Smooth muscle cell (in vitro differentiated cells): ENCODE measurements around the gene MILR1. TPM values are rescaled to one million over a fixed set of nuclear protein-coding genes. Genes with fewer than 3 reads are reported as not detected.
A peak's percentile ranks its signal among the peaks of the same experiment; 100 is the strongest.

Experiments used
- DNase-seq: peaks from one replicate; lab custom pipeline; 2025; ENCODE audit not compliant: unreplicated experiment; lab: John Stamatoyannopoulos, UW
- H2AFZ ChIP-seq: fragments of 200-600 bp; sonication (generic); 2 replicates; pipeline ENCODE4 v1.6.0; 2016; ENCODE audit warnings: antibody characterized with exemption, low read depth, mild to moderate bottlenecking
- H3F3A ChIP-seq: fragments of 200-600 bp; sonication (generic); 2 replicates; pipeline ENCODE4 v1.6.0; 2017; ENCODE audit warnings: antibody characterized with exemption, low read depth
- H3K27ac ChIP-seq: fragments of 200-600 bp; sonication (generic); 2 replicates; pipeline ENCODE4 v1.5.1; 2016; ENCODE audit warnings: low read depth, mild to moderate bottlenecking
- H3K27me3 ChIP-seq: fragments of 200-600 bp; sonication (generic); 2 replicates; pipeline ENCODE4 v1.6.1; 2016; ENCODE audit warnings: low read depth, mild to moderate bottlenecking
- H3K36me3 ChIP-seq: fragments of 200-600 bp; sonication (generic); 2 replicates; pipeline ENCODE4 v1.5.1; 2016; ENCODE audit warnings: low read depth
- H3K4me1 ChIP-seq: fragments of 200-600 bp; sonication (generic); 2 replicates; pipeline ENCODE4 v1.5.1; 2016; ENCODE audit warnings: low read depth
- H3K4me2 ChIP-seq: fragments of 200-600 bp; sonication (generic); 2 replicates; pipeline ENCODE4 v1.6.0; 2016; ENCODE audit warnings: mild to moderate bottlenecking
- H3K4me3 ChIP-seq: fragments of 200-600 bp; sonication (generic); 2 replicates; pipeline ENCODE4 v1.5.1; 2016; ENCODE audit warnings: mild to moderate bottlenecking
- H3K79me2 ChIP-seq: fragments of 200-600 bp; sonication (generic); 2 replicates; pipeline ENCODE4 v1.6.0; 2016; ENCODE audit warnings: low read depth, mild to moderate bottlenecking
- H3K9ac ChIP-seq: fragments of 200-600 bp; sonication (generic); 2 replicates; pipeline ENCODE4 v1.6.0; 2016; ENCODE audit warnings: low read depth
- H3K9me3 ChIP-seq: fragments of 200-600 bp; sonication (generic); replicated peaks from 2 replicates; pipeline ENCODE4 v1.5.1; 2016; ENCODE audit warnings: low read depth
- H4K20me1 ChIP-seq: fragments of 200-600 bp; sonication (generic); 2 replicates; pipeline ENCODE4 v1.6.0; 2016; ENCODE audit warnings: low read depth
- WGBS: methylation state at CpG from one replicate; pipeline ENCODE4 v1.1.7; 2016; ENCODE audit warnings: low lambda C conversion rate; 5-methylcytosine and 5-hydroxymethylcytosine counted together
- polyA plus RNA-seq: library from polyadenylated mRNA; unstranded; fragments of >200 nt; fragmentation: Nextera tagmentation; extraction: Ambion mirVana; gene quantifications from 2 replicates; pipeline ENCODE4 v1.2.1, GENCODE V29; 2016
- total RNA-seq: library from RNA; depleted of rRNA; stranded (reverse); fragments of >200 nt; gene quantifications from 2 replicates; pipeline ENCODE4 v1.2.3, GENCODE V29; 2014
- TF ChIP-seq, protein P1 (sequence below): fragments of 200-600 bp; sonication (generic); IDR thresholded peaks from 2 replicates; pipeline ENCODE4 v1.5.1; 2017; ENCODE audit warnings: borderline replicate concordance, mild to moderate bottlenecking, antibody characterized with exemption; ENCODE audit not compliant: insufficient read depth, poor library complexity, severe bottlenecking

MILR1 gene
- total and polyA plus RNA-seq, 2 experiments from 2014 or later: not detected

GRCh38 chr17:64503821-64504768, 55.2 kb downstream of the MILR1 start:
- H3K4me1 ChIP-seq: peaks cover 28% of the 10 kb centered on the region
- no peaks in the 10 kb centered on the region for H3K9me3 ChIP-seq
- H3K4me3 ChIP-seq: peak overlapping the region; percentile 91
- peaks cover 50% of the 10 kb centered on the region for H3K36me3 ChIP-seq
- WGBS: 70% methylated on average over 7 of the region's 7 CpGs
- no peak overlapping the region for H2AFZ ChIP-seq
- H3K9ac ChIP-seq: peak overlapping the region; percentile 100
- peaks cover 55% of the 10 kb centered on the region for H3F3A ChIP-seq
- H3K27me3 ChIP-seq: no peaks in the 10 kb centered on the region
- H4K20me1 ChIP-seq: peaks cover 89% of the 10 kb centered on the region
- peak overlapping the region; percentile 99 for H3K27ac ChIP-seq
- TF ChIP-seq, protein P1, sequence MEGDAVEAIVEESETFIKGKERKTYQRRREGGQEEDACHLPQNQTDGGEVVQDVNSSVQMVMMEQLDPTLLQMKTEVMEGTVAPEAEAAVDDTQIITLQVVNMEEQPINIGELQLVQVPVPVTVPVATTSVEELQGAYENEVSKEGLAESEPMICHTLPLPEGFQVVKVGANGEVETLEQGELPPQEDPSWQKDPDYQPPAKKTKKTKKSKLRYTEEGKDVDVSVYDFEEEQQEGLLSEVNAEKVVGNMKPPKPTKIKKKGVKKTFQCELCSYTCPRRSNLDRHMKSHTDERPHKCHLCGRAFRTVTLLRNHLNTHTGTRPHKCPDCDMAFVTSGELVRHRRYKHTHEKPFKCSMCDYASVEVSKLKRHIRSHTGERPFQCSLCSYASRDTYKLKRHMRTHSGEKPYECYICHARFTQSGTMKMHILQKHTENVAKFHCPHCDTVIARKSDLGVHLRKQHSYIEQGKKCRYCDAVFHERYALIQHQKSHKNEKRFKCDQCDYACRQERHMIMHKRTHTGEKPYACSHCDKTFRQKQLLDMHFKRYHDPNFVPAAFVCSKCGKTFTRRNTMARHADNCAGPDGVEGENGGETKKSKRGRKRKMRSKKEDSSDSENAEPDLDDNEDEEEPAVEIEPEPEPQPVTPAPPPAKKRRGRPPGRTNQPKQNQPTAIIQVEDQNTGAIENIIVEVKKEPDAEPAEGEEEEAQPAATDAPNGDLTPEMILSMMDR: no peak
- peak overlapping the region; percentile 86 for H3K4me2 ChIP-seq
- DNase-seq: no peak
- peaks cover 76% of the 10 kb centered on the region for H3K79me2 ChIP-seq

- no peaks in the 10 kb centered on the region for H3K27me3 ChIP-seq
- peaks cover 28% of the 10 kb centered on the region for H3K4me1 ChIP-seq
- H4K20me1 ChIP-seq: peaks cover 89% of the 10 kb centered on the region
- peak overlapping the region; percentile 91 for H3K4me3 ChIP-seq
- TF ChIP-seq, protein P1: no peak
- H3K4me2 ChIP-seq: peak overlapping the region; percentile 86
- peak overlapping the region; percentile 99 for H3K27ac ChIP-seq
- no peaks in the 10 kb centered on the region for H3K9me3 ChIP-seq
- no peak overlapping the region for H2AFZ ChIP-seq
- H3K9ac ChIP-seq: peak overlapping the region; percentile 100
- no peak for DNase-seq
- peaks cover 84% of the 10 kb centered on the region for H3K79me2 ChIP-seq
- WGBS: 3% methylated on average over 13 of the region's 13 CpGs
- H3K36me3 ChIP-seq: peaks cover 42% of the 10 kb centered on the region
- peaks cover 47% of the 10 kb centered on the region for H3F3A ChIP-seq
Observed at GRCh38 chr17:64504769-64505339, 55.9 kb downstream of the MILR1 start.

DNA sequence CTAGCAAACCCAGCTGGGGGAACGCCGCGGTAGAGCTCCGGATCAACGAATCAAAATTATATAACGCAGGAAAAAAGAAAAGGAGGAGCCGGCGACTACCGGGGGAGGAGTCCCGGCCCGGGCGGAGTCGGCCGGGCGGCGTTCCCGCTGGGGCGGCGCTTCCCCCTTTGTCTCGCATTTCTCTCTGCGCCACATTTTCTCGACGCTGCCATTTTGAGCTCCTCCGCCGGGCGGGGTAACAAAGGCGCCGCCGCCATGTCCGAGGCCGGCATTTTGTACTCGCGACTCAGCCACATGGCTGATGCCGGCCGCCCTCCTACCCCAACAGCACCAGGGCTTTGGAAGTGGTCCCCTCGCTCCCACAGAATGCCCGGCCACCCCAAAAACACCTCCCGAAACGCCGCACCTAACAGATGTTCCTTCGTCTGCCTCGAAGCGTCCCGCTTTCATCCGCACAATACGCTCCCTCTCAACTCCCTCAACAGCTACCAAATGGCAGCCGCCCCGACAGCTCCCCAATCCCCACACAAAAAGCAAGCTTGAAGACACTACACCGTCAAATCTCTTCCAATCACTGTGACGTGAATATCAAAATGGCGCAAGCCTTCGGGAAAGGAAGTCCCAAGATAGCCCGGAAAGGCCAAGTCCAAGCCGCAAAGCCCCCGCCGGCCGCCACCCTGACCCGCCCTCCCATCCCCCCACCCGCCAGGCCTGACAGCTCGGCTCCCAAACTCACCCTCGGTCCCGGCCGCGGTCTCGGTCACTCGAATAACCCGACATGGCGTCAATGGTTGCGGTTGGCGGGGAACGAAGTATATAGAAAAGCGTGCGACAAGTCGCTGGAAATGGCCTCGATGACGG, 56.7 kb downstream of the MILR1 start:
- WGBS: under 1% methylated on average over 75 of the region's 76 CpGs
- H3K4me1 ChIP-seq: peaks cover 28% of the 10 kb centered on the region
- H3K9me3 ChIP-seq: no peaks in the 10 kb centered on the region
- peak; percentile 36 for DNase-seq
- peaks cover 35% of the 10 kb centered on the region for H3K36me3 ChIP-seq
- peaks cover 89% of the 10 kb centered on the region for H4K20me1 ChIP-seq
- peaks cover 84% of the 10 kb centered on the region for H3K79me2 ChIP-seq
- peak overlapping the region; percentile 99 for H3K27ac ChIP-seq
- peaks cover 40% of the 10 kb centered on the region for H3F3A ChIP-seq
- H3K27me3 ChIP-seq: no peaks in the 10 kb centered on the region
- peak overlapping the region; percentile 100 for H3K9ac ChIP-seq
- TF ChIP-seq, protein P1: no peak
- H3K4me3 ChIP-seq: peak overlapping the region; percentile 91
- no peak overlapping the region for H2AFZ ChIP-seq
- peak overlapping the region; percentile 86 for H3K4me2 ChIP-seq
